Smooth muscle cell (in vitro differentiated cells): ENCODE measurements around the gene APBB2. TPM values are rescaled to one million over a fixed set of nuclear protein-coding genes. Genes with fewer than 3 reads are reported as not detected.

Source experiments
- DNase-seq: peaks from one replicate; lab custom pipeline; 2025; ENCODE audit not compliant: unreplicated experiment; lab: John Stamatoyannopoulos, UW
- H2AFZ ChIP-seq: fragments of 200-600 bp; sonication (generic); 2 replicates; pipeline ENCODE4 v1.6.0; 2016; ENCODE audit warnings: antibody characterized with exemption, low read depth, mild to moderate bottlenecking
- H3F3A ChIP-seq: fragments of 200-600 bp; sonication (generic); 2 replicates; pipeline ENCODE4 v1.6.0; 2017; ENCODE audit warnings: antibody characterized with exemption, low read depth
- H3K27ac ChIP-seq: fragments of 200-600 bp; sonication (generic); 2 replicates; pipeline ENCODE4 v1.5.1; 2016; ENCODE audit warnings: low read depth, mild to moderate bottlenecking
- H3K27me3 ChIP-seq: fragments of 200-600 bp; sonication (generic); 2 replicates; pipeline ENCODE4 v1.6.1; 2016; ENCODE audit warnings: low read depth, mild to moderate bottlenecking
- H3K36me3 ChIP-seq: fragments of 200-600 bp; sonication (generic); 2 replicates; pipeline ENCODE4 v1.5.1; 2016; ENCODE audit warnings: low read depth
- H3K4me1 ChIP-seq: fragments of 200-600 bp; sonication (generic); 2 replicates; pipeline ENCODE4 v1.5.1; 2016; ENCODE audit warnings: low read depth
- H3K4me2 ChIP-seq: fragments of 200-600 bp; sonication (generic); 2 replicates; pipeline ENCODE4 v1.6.0; 2016; ENCODE audit warnings: mild to moderate bottlenecking
- H3K4me3 ChIP-seq: fragments of 200-600 bp; sonication (generic); 2 replicates; pipeline ENCODE4 v1.5.1; 2016; ENCODE audit warnings: mild to moderate bottlenecking
- H3K79me2 ChIP-seq: fragments of 200-600 bp; sonication (generic); 2 replicates; pipeline ENCODE4 v1.6.0; 2016; ENCODE audit warnings: low read depth, mild to moderate bottlenecking
- H3K9ac ChIP-seq: fragments of 200-600 bp; sonication (generic); 2 replicates; pipeline ENCODE4 v1.6.0; 2016; ENCODE audit warnings: low read depth
- H3K9me3 ChIP-seq: fragments of 200-600 bp; sonication (generic); replicated peaks from 2 replicates; pipeline ENCODE4 v1.5.1; 2016; ENCODE audit warnings: low read depth
- H4K20me1 ChIP-seq: fragments of 200-600 bp; sonication (generic); 2 replicates; pipeline ENCODE4 v1.6.0; 2016; ENCODE audit warnings: low read depth
- WGBS: methylation state at CpG from one replicate; pipeline ENCODE4 v1.1.7; 2016; ENCODE audit warnings: low lambda C conversion rate; 5-methylcytosine and 5-hydroxymethylcytosine counted together
- polyA plus RNA-seq: library from polyadenylated mRNA; unstranded; fragments of >200 nt; fragmentation: Nextera tagmentation; extraction: Ambion mirVana; gene quantifications from 2 replicates; pipeline ENCODE4 v1.2.1, GENCODE V29; 2016
- total RNA-seq: library from RNA; depleted of rRNA; stranded (reverse); fragments of >200 nt; gene quantifications from 2 replicates; pipeline ENCODE4 v1.2.3, GENCODE V29; 2014
- TF ChIP-seq, protein P1 (sequence below): fragments of 200-600 bp; sonication (generic); IDR thresholded peaks from 2 replicates; pipeline ENCODE4 v1.5.1; 2017; ENCODE audit warnings: borderline replicate concordance, mild to moderate bottlenecking, antibody characterized with exemption; ENCODE audit not compliant: insufficient read depth, poor library complexity, severe bottlenecking

APBB2 gene
- total and polyA plus RNA-seq, 2 experiments from 2014 or later: 22.1 to 60.9 TPM

DNA sequence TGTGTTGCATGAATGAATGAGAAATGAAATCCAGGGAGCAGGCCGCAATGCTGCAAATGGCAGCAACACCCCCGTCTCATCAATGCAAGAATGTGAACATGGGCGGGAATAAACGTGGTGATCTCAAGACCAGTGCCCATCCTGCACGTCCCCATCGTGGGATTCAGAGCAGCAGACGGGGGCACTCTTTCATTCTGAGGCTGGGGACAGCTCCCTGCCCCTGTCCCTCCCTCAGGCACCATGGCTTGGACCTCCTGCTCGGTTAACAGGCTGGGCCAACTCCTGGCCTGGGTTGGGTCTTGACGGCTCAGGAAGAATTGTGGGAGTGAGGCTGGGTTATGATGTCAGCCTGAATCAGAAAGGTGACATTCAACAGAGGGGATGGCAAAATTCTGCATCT lies 385.7 kb downstream of the APBB2 start:
- 95% methylated on average over 9 of the region's 9 CpGs for WGBS
- H3K27ac ChIP-seq: no peak overlapping the region
- no peaks in the 10 kb centered on the region for H3K79me2 ChIP-seq
- no peaks in the 10 kb centered on the region for H3F3A ChIP-seq
- TF ChIP-seq, protein P1, sequence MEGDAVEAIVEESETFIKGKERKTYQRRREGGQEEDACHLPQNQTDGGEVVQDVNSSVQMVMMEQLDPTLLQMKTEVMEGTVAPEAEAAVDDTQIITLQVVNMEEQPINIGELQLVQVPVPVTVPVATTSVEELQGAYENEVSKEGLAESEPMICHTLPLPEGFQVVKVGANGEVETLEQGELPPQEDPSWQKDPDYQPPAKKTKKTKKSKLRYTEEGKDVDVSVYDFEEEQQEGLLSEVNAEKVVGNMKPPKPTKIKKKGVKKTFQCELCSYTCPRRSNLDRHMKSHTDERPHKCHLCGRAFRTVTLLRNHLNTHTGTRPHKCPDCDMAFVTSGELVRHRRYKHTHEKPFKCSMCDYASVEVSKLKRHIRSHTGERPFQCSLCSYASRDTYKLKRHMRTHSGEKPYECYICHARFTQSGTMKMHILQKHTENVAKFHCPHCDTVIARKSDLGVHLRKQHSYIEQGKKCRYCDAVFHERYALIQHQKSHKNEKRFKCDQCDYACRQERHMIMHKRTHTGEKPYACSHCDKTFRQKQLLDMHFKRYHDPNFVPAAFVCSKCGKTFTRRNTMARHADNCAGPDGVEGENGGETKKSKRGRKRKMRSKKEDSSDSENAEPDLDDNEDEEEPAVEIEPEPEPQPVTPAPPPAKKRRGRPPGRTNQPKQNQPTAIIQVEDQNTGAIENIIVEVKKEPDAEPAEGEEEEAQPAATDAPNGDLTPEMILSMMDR: no peak
- H3K27me3 ChIP-seq: no peaks in the 10 kb centered on the region
- H3K9me3 ChIP-seq: no peaks in the 10 kb centered on the region
- no peak overlapping the region for H3K4me2 ChIP-seq
- H2AFZ ChIP-seq: no peak overlapping the region
- H3K4me1 ChIP-seq: no peaks in the 10 kb centered on the region
- H3K36me3 ChIP-seq: peaks cover 6% of the 10 kb centered on the region
- no peak overlapping the region for H3K9ac ChIP-seq
- H3K4me3 ChIP-seq: no peak overlapping the region
- H4K20me1 ChIP-seq: no peaks in the 10 kb centered on the region
- DNase-seq: no peak

DNA sequence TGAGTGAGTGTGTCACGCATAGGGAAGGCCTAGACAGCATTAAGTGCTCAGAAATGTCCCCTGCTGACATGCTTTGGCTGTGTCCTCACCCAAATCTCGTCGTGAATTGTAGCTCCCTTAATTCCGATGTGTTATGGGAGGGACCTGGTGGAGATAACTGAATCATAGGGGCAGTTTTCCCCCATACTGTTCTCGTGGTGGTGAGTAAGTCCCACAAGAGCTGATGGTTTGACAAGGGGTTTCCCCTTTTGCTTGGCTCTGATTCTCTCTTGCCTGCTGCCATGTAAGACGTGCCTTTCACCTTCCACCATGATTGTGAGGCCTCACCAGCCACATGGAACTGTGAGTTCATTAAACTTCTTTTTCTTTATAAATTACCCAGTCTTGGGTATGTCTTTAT lies 386.6 kb downstream of the APBB2 start:
- TF ChIP-seq, protein P1: no peak
- H4K20me1 ChIP-seq: no peaks in the 10 kb centered on the region
- no peak overlapping the region for H2AFZ ChIP-seq
- WGBS: 92% methylated on average over 6 of the region's 6 CpGs
- no peaks in the 10 kb centered on the region for H3K9me3 ChIP-seq
- H3K79me2 ChIP-seq: no peaks in the 10 kb centered on the region
- no peak overlapping the region for H3K4me2 ChIP-seq
- DNase-seq: no peak
- H3K36me3 ChIP-seq: peaks cover 6% of the 10 kb centered on the region
- no peak overlapping the region for H3K4me3 ChIP-seq
- H3K27me3 ChIP-seq: no peaks in the 10 kb centered on the region
- H3K4me1 ChIP-seq: no peaks in the 10 kb centered on the region
- no peak overlapping the region for H3K27ac ChIP-seq
- no peak overlapping the region for H3K9ac ChIP-seq
- H3F3A ChIP-seq: no peaks in the 10 kb centered on the region

DNA sequence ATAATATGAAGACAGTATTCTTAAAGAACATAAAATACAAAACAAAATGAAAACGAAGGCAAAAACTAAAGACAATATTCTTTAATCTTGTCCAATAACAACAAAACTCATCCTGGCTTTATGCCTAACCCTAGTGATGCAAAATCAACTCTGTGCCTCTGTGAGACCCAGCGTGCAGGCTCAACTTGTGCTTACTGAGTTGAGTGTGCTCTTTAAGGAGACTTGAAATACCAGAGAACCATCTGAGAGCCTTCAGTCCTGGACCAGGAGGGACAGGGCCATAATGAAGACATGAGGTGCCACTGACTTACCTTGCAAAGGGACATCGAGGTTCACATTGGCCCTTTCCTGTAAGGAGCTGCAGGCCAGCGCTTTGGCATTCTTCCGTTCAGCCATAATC lies 387.5 kb downstream of the APBB2 start:
- Histone ChIP-seq H3K4me2 (no peak overlapping the region), H4K20me1 (no peaks in the 10 kb centered on the region), H3K4me1 (no peaks in the 10 kb centered on the region), H3K4me3 (no peak overlapping the region), H3K9ac (no peak overlapping the region), H3K27me3 (no peaks in the 10 kb centered on the region), H2AFZ (no peak overlapping the region), H3K79me2 (no peaks in the 10 kb centered on the region), H3K27ac (no peak overlapping the region), H3F3A (no peaks in the 10 kb centered on the region), H3K9me3 (no peaks in the 10 kb centered on the region), H3K36me3 (peaks cover 6% of the 10 kb centered on the region)
- over 99% methylated on average over 5 of the region's 5 CpGs for WGBS
- no peak for DNase-seq
- TF ChIP-seq, protein P1: no peak

DNA sequence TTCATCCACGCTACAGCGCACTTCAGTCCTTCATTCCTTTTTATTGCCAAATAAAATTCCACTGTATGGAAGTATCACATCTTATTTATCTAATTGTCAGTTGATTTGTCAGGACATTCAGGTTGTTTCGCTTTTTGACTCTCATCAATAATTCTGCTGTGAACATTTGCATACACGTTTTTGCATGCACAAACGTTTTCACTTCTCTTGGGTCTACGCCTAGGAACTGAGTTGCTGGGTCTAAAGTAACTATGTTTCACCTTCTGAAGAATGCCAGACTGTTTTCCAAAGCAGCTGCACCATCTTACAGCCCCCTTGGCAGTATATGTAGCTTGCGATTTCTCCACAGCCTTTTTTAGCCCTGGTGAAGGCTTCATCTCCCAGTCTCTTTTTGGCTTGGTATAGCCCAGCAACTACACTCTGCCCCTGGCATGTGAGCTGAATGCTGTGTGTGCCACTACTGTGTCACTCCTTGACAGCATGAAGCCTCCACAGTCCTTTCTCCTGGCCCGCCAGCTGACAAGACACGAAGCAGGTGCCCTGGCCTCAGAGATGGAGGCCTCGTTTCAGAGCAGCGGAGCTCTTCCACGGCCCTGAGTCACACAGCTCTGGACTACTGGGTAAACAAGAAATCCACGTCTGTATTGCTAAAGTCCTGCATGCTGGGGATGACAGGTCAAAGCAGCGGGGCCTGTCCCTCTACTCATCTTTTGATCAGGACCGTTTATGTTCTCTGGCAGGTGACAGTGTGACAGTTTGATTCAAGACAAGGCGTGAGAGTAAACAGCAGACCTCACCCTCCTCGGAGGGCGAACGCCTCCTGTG lies 389.1 kb downstream of the APBB2 start:
- Histone ChIP-seq H3F3A (no peaks in the 10 kb centered on the region), H2AFZ (no peak overlapping the region), H3K79me2 (no peaks in the 10 kb centered on the region), H3K36me3 (peaks cover 6% of the 10 kb centered on the region), H3K4me3 (no peak overlapping the region), H3K9ac (no peak overlapping the region), H3K27me3 (no peaks in the 10 kb centered on the region), H3K27ac (no peak overlapping the region), H3K4me1 (no peaks in the 10 kb centered on the region), H4K20me1 (no peaks in the 10 kb centered on the region), H3K4me2 (no peak overlapping the region), H3K9me3 (no peaks in the 10 kb centered on the region)
- no peak for DNase-seq
- TF ChIP-seq, protein P1: no peak
- 94% methylated on average over 19 of the region's 19 CpGs for WGBS
